Measurements from ENCODE around the gene NPAT.
"Not testable (repeated sequence)": the region's sequence is repeated elsewhere in the genome, so short reads cannot be mapped to it uniquely, and the experiment has no call there.

The NPAT gene

GRCh38 chr11:108218912-108219783, 3.3 kb downstream of the NPAT start:
- DNase-seq = no peak

GRCh38 chr11:108218455-108218854, 4.0 kb downstream of the NPAT start:
- DNase-seq = no peak

- no peak for DNase-seq
These were observed 5.5 kb downstream of the NPAT start for GRCh38 chr11:108216988-108217387.

- DNase-seq = no peak
These were observed 8.7 kb downstream of the NPAT start for GRCh38 chr11:108213784-108214183.

- DNase-seq = no peak
These were observed 12.0 kb downstream of the NPAT start for GRCh38 chr11:108210441-108210840.

- no peak for DNase-seq
These were observed 14.8 kb downstream of the NPAT start for GRCh38 chr11:108207683-108208060.

- DNase-seq = no peak
These were observed 15.3 kb downstream of the NPAT start for GRCh38 chr11:108206969-108207682.

GRCh38 chr11:108206171-108206570, 16.3 kb downstream of the NPAT start:
- DNase-seq = no peak

GRCh38 chr11:108204929-108205499, 17.4 kb downstream of the NPAT start:
- no peak for DNase-seq

GRCh38 chr11:108204376-108204775, 18.1 kb downstream of the NPAT start:
- no peak for DNase-seq

GRCh38 chr11:108203075-108203474, 19.4 kb downstream of the NPAT start:
- peak; percentile 83 for DNase-seq

- peak; percentile 41 for DNase-seq
These were observed 22.8 kb downstream of the NPAT start for GRCh38 chr11:108199446-108200321.

- no peak for DNase-seq
These were observed 23.6 kb downstream of the NPAT start for GRCh38 chr11:108198833-108199232.

GRCh38 chr11:108197351-108197750, 25.1 kb downstream of the NPAT start:
- no peak for DNase-seq

GRCh38 chr11:108196901-108197300, 25.5 kb downstream of the NPAT start:
- no peak for DNase-seq

GRCh38 chr11:108193725-108194124, 28.7 kb downstream of the NPAT start:
- DNase-seq = no peak

GRCh38 chr11:108177570-108177969, 44.9 kb downstream of the NPAT start:
- DNase-seq = no peak

- no peak for DNase-seq
These were observed 52.3 kb downstream of the NPAT start for GRCh38 chr11:108170184-108170583.

- DNase-seq = no peak
These were observed 54.8 kb downstream of the NPAT start for GRCh38 chr11:108167624-108168023.

GRCh38 chr11:108162878-108163277, 59.6 kb downstream of the NPAT start:
- not testable (repeated sequence) for DNase-seq

GRCh38 chr11:108160970-108161566, 61.4 kb downstream of the NPAT start:
- DNase-seq = peak; percentile 79

GRCh38 chr11:108154591-108154990, 67.8 kb downstream of the NPAT start:
- DNase-seq = no peak
